Lung (tissue), 12 donors: ENCODE data around the gene TBC1D25. TPM values are rescaled to one million over a fixed set of nuclear protein-coding genes. Genes with fewer than 3 reads are reported as not detected.

Source experiments
- ATAC-seq: fragments of 200-7000 bp; cut with Tn5 transposase; one replicate; pipeline ENCODE4 v1.9.1; 2020; ENCODE audit warnings: moderate number of reproducible peaks; ENCODE audit not compliant: insufficient read depth, low FRiP score
- DNase-seq, 3 donors: peaks; one replicate each; pipeline ENCODE4 v3.0.0-alpha.2; 2013 to 2017
- H3K27ac ChIP-seq, 2 donors: one replicate each; pipeline ENCODE4 v1.5.1; 2013; ENCODE audit warnings: mild to moderate bottlenecking in 2 of 2, moderate library complexity in 2 of 2, control low read depth in 1 of 2, inconsistent platforms in 1 of 2, low read depth in 1 of 2, low read length in 1 of 2
- H3K27me3 ChIP-seq, 3 donors: one replicate each; pipeline ENCODE4 v1.5.1; 2013; ENCODE audit warnings: low read length in 2 of 3; ENCODE audit not compliant: control insufficient read depth in 3 of 3, insufficient read depth in 3 of 3
- H3K36me3 ChIP-seq, 4 donors: one replicate each; pipeline ENCODE4 v1.5.1; 2013; ENCODE audit warnings: low read length in 4 of 4, mild to moderate bottlenecking in 1 of 4, moderate library complexity in 1 of 4; ENCODE audit not compliant: control insufficient read depth in 4 of 4, insufficient read depth in 4 of 4
- H3K4me1 ChIP-seq, 5 donors: one replicate each; pipeline ENCODE4 v1.5.1; 2013; ENCODE audit warnings: low read length in 5 of 5, mild to moderate bottlenecking in 2 of 5, moderate library complexity in 1 of 5; ENCODE audit not compliant: control insufficient read depth in 5 of 5, insufficient read depth in 5 of 5
- H3K4me3 ChIP-seq: one replicate; pipeline ENCODE4 v1.5.1; 2013; ENCODE audit warnings: mild to moderate bottlenecking, control low read depth, moderate library complexity
- H3K9ac ChIP-seq, 2 donors: one replicate each; pipeline ENCODE4 v1.5.1; 2013; ENCODE audit warnings: low read length in 2 of 2, control low read depth in 1 of 2; ENCODE audit not compliant: insufficient read depth in 1 of 2
- H3K9me3 ChIP-seq, 4 donors: one replicate each; pipeline ENCODE4 v1.5.1; 2013; ENCODE audit warnings: low read length in 3 of 4, mild to moderate bottlenecking in 1 of 4, moderate library complexity in 1 of 4; ENCODE audit not compliant: control insufficient read depth in 4 of 4, insufficient read depth in 3 of 4
- CTCF ChIP-seq: IDR thresholded peaks from 2 replicates; pipeline ENCODE4 v1.5.1; 2012; ENCODE audit warnings: mild to moderate bottlenecking; ENCODE audit errors: control extremely low read depth, extremely low read depth
- WGBS, 2 donors: extraction: QIAGEN DNeasy Blood & Tissue Kit; methylation state at CpG; one replicate each; pipeline ENCODE4 v1.1.7; 2013; 5-methylcytosine and 5-hydroxymethylcytosine counted together
- polyA plus RNA-seq, 2 donors: library from polyadenylated mRNA; stranded (reverse); fragments of 200-250 nt; gene quantifications; one replicate each; pipeline ENCODE4 v1.2.1, GENCODE V29; 2013
- total RNA-seq, 2 donors: library from RNA; depleted of rRNA in 1 of 2; stranded (reverse); fragments of >200 nt in 1 of 2; gene quantifications; one replicate each; pipeline ENCODE4 v1.2.1, GENCODE V29; 2014 to 2021
- donor health status: control.
- donor health status: control.
- donor health status: Bipolar disorder and iron deficiency.
- donor health status: healthy.
- donor health status: DM: yes; HTN: yes; CAD: no.

TBC1D25 gene
- total and polyA plus RNA-seq, 4 donors = 5.6 to 15.2 (median 10.1) TPM

GRCh38 chrX:48591255-48591791 is 51.8 kb downstream of the TBC1D25 start:
- H3K4me1 ChIP-seq = peaks cover 0 to 7% (median 0%) of the 10 kb centered on the region in 5 donors
- ATAC-seq = peak; percentile 79
- H3K27me3 ChIP-seq = no peaks in the 10 kb centered on the region
- peak in 2 of 3 donors; percentile 21 to 35 for DNase-seq
- H3K4me3 ChIP-seq = no peak overlapping the region
- H3K27ac ChIP-seq = peak overlapping the region; percentile 88 to 89
- TF ChIP-seq CTCF = no peak
- H3K9ac ChIP-seq = no peak overlapping the region
- H3K36me3 ChIP-seq = no peaks in the 10 kb centered on the region
- 45 to 56% methylated on average over 9 of the region's 9 CpGs for WGBS, 2 donors
- no peaks in the 10 kb centered on the region for H3K9me3 ChIP-seq

- WGBS, 2 donors = 77% methylated on average over 5 of the region's 5 CpGs
- H3K9me3 ChIP-seq = peaks cover 0 to 3% (median 0%) of the 10 kb centered on the region in 4 donors
- no peak overlapping the region for H3K27ac ChIP-seq
- peaks cover 0 to 7% (median 0%) of the 10 kb centered on the region in 5 donors for H3K4me1 ChIP-seq
- H3K4me3 ChIP-seq = no peak overlapping the region
- DNase-seq (no peak), ATAC-seq (no peak)
- H3K27me3 ChIP-seq = no peaks in the 10 kb centered on the region
- no peak overlapping the region for H3K9ac ChIP-seq
- no peak for TF ChIP-seq CTCF
- no peaks in the 10 kb centered on the region for H3K36me3 ChIP-seq
Observed at GRCh38 chrX:48592971-48593370, 53.5 kb downstream of the TBC1D25 start.

GRCh38 chrX:48595929-48596328 is 56.4 kb downstream of the TBC1D25 start:
- H3K4me3 ChIP-seq = no peak overlapping the region
- H3K9me3 ChIP-seq = peaks cover 0 to 3% (median 0%) of the 10 kb centered on the region in 4 donors
- no peak overlapping the region for H3K27ac ChIP-seq
- DNase-seq (no peak), ATAC-seq (no peak)
- H3K9ac ChIP-seq = no peak overlapping the region
- peaks cover 0 to 7% (median 0%) of the 10 kb centered on the region in 5 donors for H3K4me1 ChIP-seq
- TF ChIP-seq CTCF = no peak
- H3K36me3 ChIP-seq = peaks cover 3 to 12% (median 5%) of the 10 kb centered on the region in 4 donors
- no peaks in the 10 kb centered on the region for H3K27me3 ChIP-seq
- 32 to 44% methylated on average over 2 of the region's 2 CpGs for WGBS, 2 donors
